Epithelial cell of esophagus (primary cell): Measurements from ENCODE around the gene AK9.
"Not testable (repeated sequence)": the region's sequence is repeated elsewhere in the genome, so short reads cannot be mapped to it uniquely, and the experiment has no call there.

Experiments
- DNase-seq: peaks from one replicate; pipeline ENCODE4 v3.0.0; 2010; ENCODE audit warnings: low read depth
- H3K4me3 ChIP-seq: 2 replicates; pipeline ENCODE4 v1.5.1; 2011; ENCODE audit warnings: mild to moderate bottlenecking, low read length, control low read depth
- CTCF ChIP-seq: IDR thresholded peaks from 2 replicates; pipeline ENCODE4 v1.5.1; 2011; ENCODE audit warnings: low read depth, mild to moderate bottlenecking, low read length, control low read depth, inconsistent platforms; ENCODE audit not compliant: insufficient read depth; ENCODE audit errors: missing control alignments

Gene AK9

GRCh38 chr6:109714166-109714565 lies 23.2 kb upstream of the AK9 start:
- no peak for TF ChIP-seq CTCF
- no peak for DNase-seq
- H3K4me3 ChIP-seq, result no peak overlapping the region

- DNase-seq, result peak; percentile 78
- TF ChIP-seq CTCF, result no peak
- no peak overlapping the region for H3K4me3 ChIP-seq
Observed at GRCh38 chr6:109713097-109713496, 22.1 kb upstream of the AK9 start.

- DNase-seq, H3K4me3 ChIP-seq: not testable (repeated sequence)
Observed at GRCh38 chr6:109708099-109708498, 17.1 kb upstream of the AK9 start.

GRCh38 chr6:109706513-109706912 lies 15.5 kb upstream of the AK9 start:
- H3K4me3 ChIP-seq, result no peak overlapping the region
- TF ChIP-seq CTCF, result no peak
- no peak for DNase-seq

GRCh38 chr6:109705258-109705657 lies 14.3 kb upstream of the AK9 start:
- peak; percentile 99 for TF ChIP-seq CTCF
- peak; percentile 87 for DNase-seq
- H3K4me3 ChIP-seq, result no peak overlapping the region

GRCh38 chr6:109702791-109703190 lies 11.8 kb upstream of the AK9 start:
- no peak for DNase-seq
- H3K4me3 ChIP-seq, result no peak overlapping the region
- TF ChIP-seq CTCF, result no peak

GRCh38 chr6:109701774-109702173 lies 10.8 kb upstream of the AK9 start:
- no peak for DNase-seq
- H3K4me3 ChIP-seq, result no peak overlapping the region
- TF ChIP-seq CTCF, result no peak

- H3K4me3 ChIP-seq, result no peak overlapping the region
- DNase-seq, result no peak
- TF ChIP-seq CTCF, result no peak
Observed at GRCh38 chr6:109701221-109701620, 10.2 kb upstream of the AK9 start.
